CD4-positive, CD25-positive, alpha-beta regulatory T cell (primary cell): ENCODE results near the gene FOCAD. TPM values are rescaled to one million over a fixed set of nuclear protein-coding genes. Genes with fewer than 3 reads are reported as not detected.

Experiments used
- ATAC-seq, 2 donors: fragments of 150-1000 bp; cut with Tn5 transposase; one replicate each; pipeline ENCODE4 v1.10.0; 2021; ENCODE audit warnings: low read depth in 2 of 2, moderate number of reproducible peaks in 2 of 2, moderate library complexity in 1 of 2
- DNase-seq, 3 donors: peaks; one replicate each; pipeline versions ENCODE4 v3.0.0 to v3.0.0-alpha.2; 2012 to 2022; ENCODE audit warnings: mixed read lengths in 1 of 3
- H3K27ac ChIP-seq: one replicate; pipeline ENCODE4 v1.7.0; 2013; ENCODE audit warnings: mild to moderate bottlenecking, low read length; ENCODE audit not compliant: insufficient read depth, poor library complexity, severe bottlenecking
- H3K27me3 ChIP-seq: one replicate; pipeline ENCODE4 v1.7.0; 2013; ENCODE audit warnings: low read length; ENCODE audit not compliant: control insufficient read depth, insufficient read depth
- H3K36me3 ChIP-seq: one replicate; pipeline ENCODE4 v1.7.0; 2013; ENCODE audit warnings: mild to moderate bottlenecking, low read length, moderate library complexity; ENCODE audit not compliant: control insufficient read depth, insufficient read depth
- H3K4me1 ChIP-seq: 2 replicates; pipeline ENCODE4 v1.7.0; 2013; ENCODE audit warnings: mild to moderate bottlenecking, low read length; ENCODE audit not compliant: insufficient read depth, control insufficient read depth, poor library complexity, severe bottlenecking
- H3K4me3 ChIP-seq: one replicate; pipeline ENCODE4 v1.7.0; 2013; ENCODE audit warnings: low read depth, mild to moderate bottlenecking, low read length, moderate library complexity
- H3K9me3 ChIP-seq, 2 experiments: 1 replicate in 1 of 2; 2 replicates in 1 of 2; pipeline ENCODE4 v1.7.0; 2013; ENCODE audit warnings: low read length in 2 of 2, mild to moderate bottlenecking in 1 of 2, moderate library complexity in 1 of 2; ENCODE audit not compliant: control insufficient read depth in 2 of 2
- H3K27ac Mint-ChIP-seq, 3 donors: one replicate each; pipeline ENCODE4 v1.8.0; 2020 to 2022; ENCODE audit warnings: mild to moderate bottlenecking in 3 of 3, mixed read lengths in 3 of 3, moderate library complexity in 2 of 3
- H3K27me3 Mint-ChIP-seq: one replicate; pipeline ENCODE4 v1.8.0; 2022; ENCODE audit warnings: mild to moderate bottlenecking, mixed read lengths
- H3K36me3 Mint-ChIP-seq: one replicate; pipeline ENCODE4 v1.8.0; 2020; ENCODE audit warnings: mixed read lengths
- H3K4me1 Mint-ChIP-seq, 4 donors: one replicate each; pipeline ENCODE4 v1.8.0; 2020 to 2022; ENCODE audit warnings: mixed read lengths in 4 of 4, mild to moderate bottlenecking in 1 of 4
- H3K4me3 Mint-ChIP-seq, 4 donors: one replicate each; pipeline ENCODE4 v1.8.0; 2020 to 2022; ENCODE audit warnings: mild to moderate bottlenecking in 4 of 4, mixed read lengths in 4 of 4, moderate library complexity in 3 of 4
- H3K9me3 Mint-ChIP-seq, 7 donors: one replicate each; pipeline ENCODE4 v1.8.0; 2020 to 2022; ENCODE audit warnings: mixed read lengths in 7 of 7, mild to moderate bottlenecking in 3 of 7, moderate library complexity in 2 of 7
- polyA plus RNA-seq, 4 donors: library from polyadenylated mRNA; unstranded; fragments of 300-500 nt; fragmentation: Illumina TruSeq; gene quantifications; one replicate each; pipeline ENCODE4 v1.2.3, GENCODE V29; 2021
- total RNA-seq: library from RNA; stranded (reverse); gene quantifications from one replicate; pipeline ENCODE4 v1.2.3, GENCODE V29; 2022

FOCAD gene
- total and polyA plus RNA-seq, 5 donors from 2014 or later: 9.0 to 19.6 (median 13.4) TPM

GRCh38 chr9:20683351-20684034, 566 bp upstream of the FOCAD start:
- Histone ChIP-seq H3K27ac (peak overlapping the region; percentile 29), H3K36me3 (no peaks in the 10 kb centered on the region), H3K27me3 (no peaks in the 10 kb centered on the region), H3K4me3 (peak overlapping the region; percentile 87), H3K9me3 (no peaks in the 10 kb centered on the region), H3K4me1 (peaks cover 21% of the 10 kb centered on the region)
- ATAC-seq (no peak), DNase-seq (peak in 2 of 3 donors; percentile 51 to 52)
- peaks cover 13 to 28% (median 20%) of the 10 kb centered on the region in 4 donors for H3K4me1 Mint-ChIP-seq
- no peaks in the 10 kb centered on the region for H3K9me3 Mint-ChIP-seq
- H3K27ac Mint-ChIP-seq: peak overlapping the region; percentile 21 to 62 (median 27)
- H3K4me3 Mint-ChIP-seq: peak overlapping the region; percentile 88 to 99 (median 95)
- H3K27me3 Mint-ChIP-seq: peaks cover 5% of the 10 kb centered on the region
- no peaks in the 10 kb centered on the region for H3K36me3 Mint-ChIP-seq

- Mint-ChIP-seq H3K36me3 (no peaks in the 10 kb centered on the region), H3K27me3 (no peaks in the 10 kb centered on the region), H3K9me3 (no peaks in the 10 kb centered on the region), H3K4me3 (peak overlapping the region; percentile 94 to 99 (median 96)), H3K4me1 (peaks cover 13 to 28% (median 17%) of the 10 kb centered on the region in 4 donors), H3K27ac (peak overlapping the region; percentile 88 to 91 (median 89))
- DNase-seq (peak in 2 of 3 donors; percentile 4 to 56), ATAC-seq (peak; percentile 3)
- H3K4me1 ChIP-seq: peaks cover 21% of the 10 kb centered on the region
- H3K27me3 ChIP-seq: no peaks in the 10 kb centered on the region
- peak overlapping the region; percentile 95 for H3K4me3 ChIP-seq
- H3K36me3 ChIP-seq: no peaks in the 10 kb centered on the region
- H3K9me3 ChIP-seq: no peaks in the 10 kb centered on the region
- peak overlapping the region; percentile 74 for H3K27ac ChIP-seq
Observed at GRCh38 chr9:20684875-20685696, 1.0 kb downstream of the FOCAD start.

GRCh38 chr9:20685769-20686168, 1.7 kb downstream of the FOCAD start:
- Mint-ChIP-seq H3K36me3 (no peaks in the 10 kb centered on the region), H3K27ac (no peak overlapping the region), H3K9me3 (no peaks in the 10 kb centered on the region), H3K27me3 (no peaks in the 10 kb centered on the region), H3K4me1 (peaks cover 13 to 28% (median 19%) of the 10 kb centered on the region in 4 donors), H3K4me3 (peak overlapping the region in 2 of 4 donors; percentile 96 to 99)
- Histone ChIP-seq H3K36me3 (no peaks in the 10 kb centered on the region), H3K4me3 (peak overlapping the region; percentile 95), H3K4me1 (peaks cover 21% of the 10 kb centered on the region), H3K9me3 (no peaks in the 10 kb centered on the region), H3K27ac (no peak overlapping the region), H3K27me3 (no peaks in the 10 kb centered on the region)
- no peak for DNase-seq
- no peak for ATAC-seq

- Histone ChIP-seq H3K4me3 (no peak overlapping the region), H3K4me1 (peaks cover 10% of the 10 kb centered on the region), H3K36me3 (no peaks in the 10 kb centered on the region), H3K27ac (no peak overlapping the region), H3K27me3 (no peaks in the 10 kb centered on the region), H3K9me3 (no peaks in the 10 kb centered on the region)
- H3K27ac Mint-ChIP-seq: no peak overlapping the region
- no peaks in the 10 kb centered on the region for H3K36me3 Mint-ChIP-seq
- ATAC-seq (no peak), DNase-seq (no peak)
- no peaks in the 10 kb centered on the region for H3K9me3 Mint-ChIP-seq
- no peaks in the 10 kb centered on the region for H3K27me3 Mint-ChIP-seq
- peaks cover 15 to 24% (median 21%) of the 10 kb centered on the region in 4 donors for H3K4me1 Mint-ChIP-seq
- H3K4me3 Mint-ChIP-seq: no peak overlapping the region
Observed at GRCh38 chr9:20689833-20690232, 5.8 kb downstream of the FOCAD start.

- no peak for DNase-seq
- Histone ChIP-seq H3K9me3 (no peaks in the 10 kb centered on the region), H3K4me3 (no peak overlapping the region), H3K27me3 (no peaks in the 10 kb centered on the region), H3K4me1 (no peaks in the 10 kb centered on the region), H3K36me3 (no peaks in the 10 kb centered on the region), H3K27ac (no peak overlapping the region)
- H3K4me1 Mint-ChIP-seq: peaks cover 4 to 19% (median 15%) of the 10 kb centered on the region in 4 donors
- H3K36me3 Mint-ChIP-seq: no peaks in the 10 kb centered on the region
- no peaks in the 10 kb centered on the region for H3K9me3 Mint-ChIP-seq
- no peak for ATAC-seq
- H3K4me3 Mint-ChIP-seq: no peak overlapping the region
- no peak overlapping the region for H3K27ac Mint-ChIP-seq
- H3K27me3 Mint-ChIP-seq: no peaks in the 10 kb centered on the region
Observed at GRCh38 chr9:20692554-20692953, 8.5 kb downstream of the FOCAD start.

- no peaks in the 10 kb centered on the region for H3K27me3 ChIP-seq
- Mint-ChIP-seq H3K4me1 (peaks cover 4 to 19% (median 15%) of the 10 kb centered on the region in 4 donors), H3K36me3 (no peaks in the 10 kb centered on the region), H3K9me3 (no peaks in the 10 kb centered on the region), H3K27me3 (no peaks in the 10 kb centered on the region), H3K4me3 (no peak overlapping the region), H3K27ac (peak overlapping the region in 1 of 3 donors; percentile 10)
- no peaks in the 10 kb centered on the region for H3K36me3 ChIP-seq
- no peak overlapping the region for H3K27ac ChIP-seq
- ATAC-seq: no peak
- no peaks in the 10 kb centered on the region for H3K4me1 ChIP-seq
- DNase-seq: no peak
- no peak overlapping the region for H3K4me3 ChIP-seq
- H3K9me3 ChIP-seq: no peaks in the 10 kb centered on the region
Observed at GRCh38 chr9:20693068-20693467, 9.0 kb downstream of the FOCAD start.

- H3K36me3 ChIP-seq: no peaks in the 10 kb centered on the region
- H3K4me1 ChIP-seq: no peaks in the 10 kb centered on the region
- no peak overlapping the region for H3K4me3 ChIP-seq
- DNase-seq: no peak
- H3K36me3 Mint-ChIP-seq: no peaks in the 10 kb centered on the region
- no peak for ATAC-seq
- H3K27me3 Mint-ChIP-seq: no peaks in the 10 kb centered on the region
- H3K27me3 ChIP-seq: no peaks in the 10 kb centered on the region
- no peak overlapping the region for H3K27ac ChIP-seq
- no peak overlapping the region for H3K4me3 Mint-ChIP-seq
- peaks cover 8 to 19% (median 16%) of the 10 kb centered on the region in 4 donors for H3K4me1 Mint-ChIP-seq
- no peaks in the 10 kb centered on the region for H3K9me3 ChIP-seq
- no peak overlapping the region for H3K27ac Mint-ChIP-seq
- H3K9me3 Mint-ChIP-seq: no peaks in the 10 kb centered on the region
Observed at GRCh38 chr9:20694248-20694647, 10.2 kb downstream of the FOCAD start.
